Measurements from ENCODE around the gene PHF23.
A peak's percentile ranks its signal among the peaks of the same experiment; 100 is the strongest.
"Not testable (repeated sequence)": the region's sequence is repeated elsewhere in the genome, so short reads cannot be mapped to it uniquely, and the experiment has no call there.

The PHF23 gene

DNA sequence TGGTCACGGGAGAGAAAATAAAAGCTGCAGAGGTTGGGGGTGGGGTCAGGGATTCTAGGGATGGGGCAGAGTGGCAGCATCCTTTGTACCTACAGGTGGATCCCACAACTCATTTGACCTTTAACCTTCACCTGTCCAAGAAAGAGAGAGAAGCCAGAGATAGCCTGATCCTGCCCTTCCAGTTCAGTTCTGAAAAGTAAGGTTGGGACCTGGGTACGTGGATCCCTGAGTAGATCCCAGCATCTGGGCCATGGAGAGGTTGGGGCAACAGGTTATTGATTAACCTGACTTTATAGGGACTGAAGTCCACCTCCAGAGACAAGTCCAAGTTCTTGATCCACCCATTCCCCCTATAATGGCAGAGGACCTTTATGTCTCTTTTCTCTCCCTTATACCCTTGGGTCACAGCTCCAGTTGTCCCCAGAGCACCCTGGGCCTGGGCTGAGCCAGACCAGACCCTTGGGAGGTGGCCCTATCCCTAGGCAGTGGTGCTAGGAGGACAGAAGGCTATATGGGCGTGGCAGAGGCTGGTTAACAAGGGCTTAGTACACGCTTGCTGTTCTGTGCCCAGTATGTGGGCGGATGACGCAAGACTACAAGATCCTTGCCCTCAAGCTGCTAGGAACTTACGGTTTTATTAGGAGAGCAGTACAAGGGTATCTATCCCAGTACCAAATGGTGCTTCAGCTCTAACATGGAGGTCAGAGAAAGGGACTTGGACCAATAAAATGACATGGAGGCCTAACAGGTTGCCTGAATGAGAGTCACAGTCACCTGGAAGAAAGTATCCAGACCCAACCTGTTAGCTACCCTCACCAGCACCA lies 19.7 kb upstream of the PHF23 start:
- no peak for ATAC-seq

DNA sequence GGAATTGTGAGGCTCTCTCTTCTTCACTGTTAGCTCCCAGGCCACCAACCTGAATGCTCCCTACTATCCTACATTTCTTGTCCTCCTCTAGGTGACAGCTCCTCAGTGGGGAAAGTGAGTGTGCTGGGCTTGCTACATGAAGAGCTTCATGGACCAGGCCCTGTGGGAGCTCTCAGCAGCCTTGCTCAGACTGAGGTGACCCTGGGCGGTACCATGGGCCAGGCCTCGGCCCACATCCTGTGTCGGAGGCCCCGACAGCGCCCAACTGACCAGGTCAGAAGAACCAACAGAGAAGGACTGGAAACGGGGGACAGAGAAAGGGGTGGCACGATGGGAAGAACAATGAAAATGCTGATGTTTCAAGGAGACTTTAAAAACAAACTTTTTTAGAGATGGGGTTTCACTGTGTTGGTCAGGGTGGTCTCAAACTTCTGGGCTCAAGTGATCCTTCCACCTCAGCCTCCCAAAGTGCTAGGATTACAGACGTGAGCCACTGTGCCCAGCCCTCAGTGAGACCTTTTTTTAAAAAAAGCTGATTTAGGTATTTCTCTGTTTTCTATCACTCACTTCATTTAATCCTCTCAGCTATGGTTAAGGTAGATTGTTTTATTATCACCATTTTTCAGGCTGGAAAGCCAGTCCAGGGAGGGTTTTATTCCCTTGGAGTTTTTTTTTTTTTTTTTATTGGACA lies 17.7 kb upstream of the PHF23 start:
- ATAC-seq = no peak

DNA sequence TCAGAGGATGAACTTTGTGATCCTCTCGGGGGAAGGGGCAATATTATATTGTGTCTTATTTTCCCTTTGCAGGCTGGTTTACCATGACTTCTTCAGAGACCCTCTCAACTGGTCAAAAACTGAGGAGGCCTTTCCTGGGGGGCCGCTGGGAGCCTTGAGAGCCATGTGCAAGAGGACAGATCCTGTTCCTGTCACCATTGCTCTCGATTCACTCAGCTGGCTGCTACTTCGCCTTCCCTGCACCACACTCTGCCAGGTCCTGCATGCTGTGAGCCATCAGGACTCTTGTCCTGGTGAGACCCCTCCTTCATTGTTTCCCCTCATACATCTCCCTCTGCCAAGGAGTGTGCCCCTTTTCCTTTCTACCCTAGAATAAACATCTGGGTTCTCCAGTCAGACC lies 15.3 kb upstream of the PHF23 start:
- no peak for ATAC-seq

DNA sequence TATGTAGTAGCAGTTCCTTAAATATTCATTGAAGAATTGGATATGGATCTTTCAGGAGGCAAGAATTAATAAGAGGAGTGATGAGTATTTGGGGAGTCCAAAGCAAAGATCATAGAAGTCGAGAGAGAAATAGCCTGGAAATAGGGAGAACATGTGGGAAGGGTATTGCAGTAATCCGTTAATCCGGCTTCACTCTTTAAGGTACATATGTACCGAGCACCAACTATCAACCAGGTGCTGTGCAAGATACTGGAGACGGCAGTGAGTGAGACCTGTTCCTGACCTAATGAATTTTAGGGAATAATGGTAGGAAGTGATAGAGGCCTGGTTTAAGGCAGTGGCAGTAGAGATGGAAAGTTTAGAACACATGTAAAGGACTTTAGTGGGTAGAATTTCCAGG lies 13.8 kb upstream of the PHF23 start:
- no peak for ATAC-seq

DNA sequence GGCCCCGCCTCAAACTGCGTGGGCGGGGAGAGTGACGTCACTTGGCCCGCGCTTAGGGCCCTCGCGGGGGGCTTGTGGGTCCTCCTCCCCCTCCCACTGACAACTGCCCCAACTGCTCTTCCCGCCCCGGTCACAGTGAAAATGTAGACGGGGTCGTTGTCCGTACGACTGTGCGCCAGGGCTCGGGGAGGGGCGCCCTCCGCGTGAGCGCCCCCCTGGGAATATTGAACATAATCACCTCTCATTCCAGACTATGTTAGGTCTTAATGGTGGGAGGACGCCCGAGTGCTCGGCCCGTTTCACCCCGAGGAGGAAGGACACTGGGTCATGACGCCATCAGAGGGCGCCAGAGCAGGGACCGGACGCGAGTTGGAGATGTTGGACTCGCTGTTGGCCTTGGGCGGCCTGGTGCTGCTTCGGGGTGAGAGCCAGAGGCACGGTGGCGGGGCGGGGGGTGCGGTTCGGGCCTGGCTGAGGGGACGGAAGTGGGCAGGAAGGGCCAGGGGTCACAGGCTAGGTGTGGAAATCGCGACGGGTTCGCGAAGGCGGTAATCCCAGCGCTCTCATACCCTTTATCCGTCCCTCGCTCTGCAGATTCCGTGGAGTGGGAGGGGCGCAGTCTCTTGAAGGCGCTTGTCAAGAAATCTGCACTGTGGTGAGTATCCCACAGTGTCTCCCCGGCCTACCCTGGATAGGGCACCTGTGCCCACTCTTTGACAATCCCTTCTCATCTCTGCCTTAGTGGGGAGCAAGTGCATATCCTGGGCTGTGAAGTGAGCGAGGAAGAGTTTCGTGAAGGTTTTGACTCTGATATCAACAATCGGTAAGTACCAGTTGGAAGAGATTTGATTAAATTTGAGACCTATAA lies 13.2 kb upstream of the PHF23 start, which contains the start of gene ELP5:
Gene ELP5, plus strand, starts transcription at position 40 of the 868 bp plus-strand sequence. Its CDS starts 336 bp downstream, at position 376.
- ATAC-seq = peak; percentile 57 to 61

DNA sequence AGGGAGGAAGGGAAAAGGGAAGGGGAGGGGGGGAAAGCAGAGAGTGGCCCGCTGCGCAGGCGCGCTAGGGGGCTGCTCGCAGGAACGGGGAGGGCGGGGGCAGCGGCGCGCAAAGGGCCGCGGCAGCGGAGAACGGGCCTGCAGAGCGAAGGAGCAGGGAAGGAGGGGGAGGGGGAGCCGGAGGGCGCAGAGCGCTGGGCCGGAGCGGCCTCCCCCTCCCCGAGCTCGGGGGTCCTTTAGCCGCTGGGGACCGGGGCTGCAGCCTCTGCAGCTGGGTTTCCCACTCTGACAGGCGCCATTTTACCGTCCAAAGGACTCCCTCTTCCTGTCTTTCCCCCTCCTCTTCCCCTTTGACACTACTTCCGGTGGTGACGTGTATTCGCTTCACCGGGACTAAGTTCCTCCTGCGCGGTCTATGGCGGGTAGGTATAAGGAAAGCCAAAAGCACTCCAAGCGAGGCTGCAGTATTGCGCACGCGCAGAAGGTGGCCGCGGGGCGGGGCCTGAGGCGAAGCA lies 12.5 kb upstream of the PHF23 start, which contains the start of gene CTDNEP1:
Gene CTDNEP1, minus strand, starts transcription at position 74 of the 515 bp plus-strand sequence. CDS start 438 bp downstream, outside the sequence.
- peak; percentile 96 to 97 for ATAC-seq

DNA sequence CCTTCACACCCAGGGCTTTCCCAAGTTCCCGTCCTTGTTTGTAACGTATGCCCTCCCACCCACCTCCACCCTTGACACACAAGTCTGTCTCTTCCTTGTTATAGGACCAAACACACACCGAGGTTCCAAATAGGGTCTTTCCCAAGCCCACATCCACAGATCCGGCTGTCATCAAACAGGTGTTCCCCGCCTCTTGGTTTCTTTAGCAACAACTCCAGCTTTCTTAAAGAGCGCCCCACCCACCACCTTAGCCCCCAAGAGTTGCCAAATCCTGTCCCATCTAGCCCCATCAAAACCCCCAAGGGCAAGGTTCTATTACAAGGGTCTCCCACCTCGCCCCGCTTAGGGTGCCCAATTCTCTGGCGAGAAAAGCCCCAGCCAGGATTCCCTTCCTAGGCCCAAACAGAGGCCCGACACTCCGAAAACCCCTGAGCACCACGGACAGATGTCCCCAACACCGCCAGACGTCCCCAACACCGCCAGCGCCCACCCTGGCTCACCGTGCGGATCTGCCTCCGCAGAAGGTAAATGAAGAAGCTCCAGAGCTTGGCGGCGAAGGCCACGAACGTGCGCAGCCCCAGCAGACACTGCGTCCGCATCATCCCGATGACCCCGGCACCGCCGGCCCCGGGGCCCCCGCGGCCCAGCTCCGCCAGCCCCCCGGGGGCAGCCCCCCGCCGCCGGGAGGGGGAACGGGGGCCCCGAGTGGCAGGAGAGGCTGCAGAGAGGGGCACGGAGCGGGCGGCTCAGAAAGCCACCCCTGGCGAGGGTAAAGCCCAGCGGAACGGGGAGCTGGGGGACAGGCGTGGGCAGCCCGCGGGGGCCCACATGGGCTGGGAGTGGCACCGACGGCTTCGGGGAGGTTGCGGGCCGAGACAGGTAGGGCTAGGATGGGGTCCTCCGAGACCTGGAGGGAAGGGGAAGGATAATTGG lies 11.7 kb upstream of the PHF23 start:
- peak; percentile 1 to 3 for ATAC-seq

DNA sequence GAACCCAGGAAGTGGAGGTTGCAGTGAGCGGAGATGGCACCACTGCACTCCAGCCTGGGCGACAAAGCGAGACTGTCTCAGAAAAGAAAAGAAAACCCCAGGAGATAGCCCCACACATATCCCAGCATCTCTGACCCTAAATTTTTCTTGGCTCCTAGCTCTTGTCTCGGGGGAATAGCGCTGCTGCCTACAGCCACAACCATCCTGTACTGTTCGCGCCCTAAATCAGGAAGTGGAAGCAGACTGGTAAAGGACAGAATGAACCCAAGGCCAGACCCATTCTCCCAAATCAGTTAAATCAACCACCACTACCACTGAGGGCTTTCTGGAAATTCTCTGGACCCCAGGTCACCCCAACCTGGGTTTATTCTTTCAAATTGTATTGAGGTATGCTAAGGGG lies 10.6 kb upstream of the PHF23 start:
- ATAC-seq = no peak

DNA sequence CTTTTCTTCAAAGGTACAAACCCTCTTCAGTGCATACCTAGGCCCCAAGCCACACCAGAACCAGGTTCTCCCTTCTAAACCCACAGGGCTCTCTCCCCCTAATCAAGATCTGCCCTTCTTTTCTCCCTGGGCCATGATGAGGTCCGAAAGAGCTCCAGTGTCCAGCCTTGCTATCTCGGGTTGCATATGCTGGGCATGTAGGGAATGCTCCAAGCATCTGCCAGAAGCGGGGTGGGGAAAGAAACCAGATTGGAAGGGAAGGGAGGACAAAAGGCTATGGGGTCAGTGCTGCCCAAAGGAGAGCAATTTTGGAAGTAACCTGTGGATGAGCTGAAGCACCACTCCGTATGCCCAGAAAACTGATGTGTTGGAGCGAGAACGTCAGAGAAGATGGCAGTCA lies 10.0 kb upstream of the PHF23 start:
- no peak for ATAC-seq

DNA sequence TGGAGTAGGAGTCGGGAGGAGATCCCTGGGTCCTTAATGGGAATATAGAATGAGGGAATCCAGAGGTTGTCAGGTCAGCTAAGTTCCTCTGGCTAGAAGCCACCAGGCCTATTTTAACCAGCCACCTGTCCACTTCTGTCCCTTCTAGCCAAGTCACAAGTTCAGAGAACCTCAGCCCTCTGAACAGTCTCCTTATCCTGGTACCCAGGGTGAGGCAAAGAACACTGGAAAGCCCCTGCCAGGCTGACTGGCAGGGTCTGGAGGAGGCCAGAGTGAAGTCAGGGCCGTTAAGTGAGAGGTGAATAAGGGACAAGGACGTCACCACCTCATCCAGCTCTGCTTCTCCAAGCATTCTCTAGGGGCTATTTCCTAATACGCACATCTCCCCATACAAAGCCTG lies 9.5 kb upstream of the PHF23 start:
- ATAC-seq = no peak

DNA sequence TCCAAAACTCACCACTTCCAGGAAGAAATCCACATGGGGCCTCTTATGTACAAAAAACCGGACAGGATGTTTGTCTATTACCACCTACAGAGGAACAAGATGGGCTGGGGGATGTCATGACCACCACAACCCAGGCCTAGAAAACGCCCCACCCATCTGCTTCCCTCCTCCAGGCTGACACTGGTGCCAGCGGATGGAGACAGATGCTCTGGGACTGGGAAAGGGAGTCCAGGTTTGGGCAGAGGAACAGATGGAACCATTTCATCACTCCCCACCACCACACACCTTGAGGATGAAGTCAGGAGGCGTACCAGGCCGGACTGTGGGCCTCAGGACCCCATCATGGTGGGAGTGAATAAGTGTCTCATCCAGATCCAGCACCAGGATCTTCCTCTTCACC lies 7.5 kb upstream of the PHF23 start:
- ATAC-seq = no peak

DNA sequence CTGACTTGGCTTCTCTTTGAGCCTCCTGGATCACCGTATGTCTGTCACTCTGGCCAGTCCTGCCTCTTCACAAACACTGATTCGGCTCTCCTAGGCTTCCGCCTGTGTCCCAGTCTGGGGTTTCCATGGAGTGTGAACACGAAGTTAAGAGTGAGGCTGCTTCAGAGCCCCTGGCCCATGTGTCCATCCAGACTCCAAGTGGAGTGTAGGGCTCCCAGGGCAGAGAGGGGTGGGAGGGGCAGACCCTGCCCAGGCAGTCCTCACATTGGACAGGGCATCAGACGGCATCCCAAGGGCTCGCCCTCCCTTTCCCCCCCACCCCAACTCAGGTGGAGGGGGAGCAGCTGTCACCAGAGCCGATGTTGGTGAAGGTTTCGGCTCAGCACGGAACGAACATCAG lies 4.6 kb upstream of the PHF23 start:
- not testable (repeated sequence) for ATAC-seq

DNA sequence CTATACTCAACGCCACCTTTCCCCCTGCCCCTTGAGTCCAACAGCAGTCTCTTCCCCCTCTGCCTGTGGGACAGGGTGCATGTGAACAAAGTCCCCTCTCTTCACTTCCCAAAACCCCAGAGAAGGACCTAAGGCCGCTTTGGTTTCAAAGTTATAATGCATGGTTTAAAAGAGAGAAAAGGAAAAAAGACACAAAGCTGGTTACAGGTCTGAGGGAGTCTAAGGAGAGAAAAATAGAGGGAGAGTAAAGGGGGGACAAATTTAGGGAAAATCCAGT lies 4.1 kb upstream of the PHF23 start:
- no peak for ATAC-seq

DNA sequence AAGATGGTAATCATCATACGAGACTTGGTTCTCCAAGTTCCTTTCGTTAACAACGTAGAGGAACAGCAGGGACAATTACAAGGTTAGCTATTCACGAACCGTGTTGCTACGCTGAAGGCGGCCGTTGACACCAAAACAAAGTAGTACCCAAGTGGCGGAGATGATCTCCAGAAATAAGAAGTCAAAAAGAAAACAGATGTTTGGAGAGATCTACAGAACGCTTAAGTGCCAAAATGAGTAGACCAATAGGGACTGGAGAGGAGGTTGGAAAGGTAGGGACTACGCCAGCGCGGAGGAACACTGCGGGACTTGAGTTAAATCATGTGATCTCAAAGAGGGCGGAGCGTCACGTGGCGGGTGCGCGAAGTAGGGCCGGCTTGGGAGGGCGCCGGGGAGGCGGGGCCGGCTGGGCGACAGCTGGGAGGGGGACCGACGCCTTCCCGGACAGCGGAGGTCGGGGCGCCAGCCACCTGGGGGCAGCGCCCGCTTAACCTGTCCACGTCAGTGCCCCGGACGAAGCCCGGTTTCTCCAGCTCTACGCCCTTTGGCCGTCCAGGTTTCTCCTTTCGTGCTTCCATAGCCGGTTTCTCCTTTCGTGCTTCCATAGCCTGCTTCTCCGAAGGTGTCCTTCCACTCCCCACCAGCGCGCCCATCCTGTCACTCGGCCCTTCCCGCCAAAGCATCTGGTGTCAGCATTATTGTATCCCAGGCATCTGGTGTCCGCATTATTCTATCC lies 3.6 kb upstream of the PHF23 start:
- ATAC-seq = peak; percentile 18 to 33

DNA sequence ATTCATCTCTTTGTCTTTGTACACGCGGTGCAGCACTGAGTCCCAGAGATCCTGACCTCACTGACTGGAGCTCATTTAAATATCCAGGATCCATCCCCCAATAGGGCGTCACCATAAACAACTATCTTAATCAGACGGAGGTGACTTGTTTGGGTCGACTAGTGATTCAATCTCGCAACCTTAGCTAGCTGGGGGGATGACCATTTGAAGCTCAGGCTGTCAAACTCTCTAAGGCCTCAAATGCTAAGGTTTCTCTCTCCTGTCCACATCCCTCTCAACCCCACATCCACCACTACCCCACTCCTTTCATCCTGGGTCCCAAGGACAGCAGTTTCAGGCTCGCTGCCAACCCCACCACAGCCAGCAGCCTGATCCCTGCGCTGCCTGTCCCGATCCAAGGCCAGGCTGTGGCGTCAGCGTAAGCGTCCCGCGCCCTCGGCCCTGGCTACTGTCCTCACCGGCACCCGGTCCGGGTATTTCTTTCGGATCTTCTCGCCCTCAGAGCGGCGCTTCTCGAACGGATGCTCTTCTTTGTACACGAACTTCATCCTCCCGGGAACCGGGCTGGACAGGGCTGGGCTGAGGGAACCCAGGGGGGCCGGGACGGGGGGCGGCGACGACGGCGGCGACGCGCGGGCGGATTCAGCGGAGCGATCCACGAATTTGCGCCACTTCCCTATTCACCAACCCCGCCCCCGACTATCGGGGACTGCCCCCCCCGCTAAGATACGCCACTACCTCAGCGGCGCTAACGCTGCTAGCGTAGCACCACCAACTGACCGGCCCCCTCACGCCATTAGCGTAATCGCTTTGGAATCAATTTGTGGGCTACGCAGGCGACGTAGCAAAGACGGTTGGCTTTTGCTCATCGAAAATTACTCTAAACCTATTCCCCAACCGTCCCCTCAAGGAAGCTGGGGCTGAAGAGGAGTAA lies 2.8 kb upstream of the PHF23 start, which contains the start of gene GABARAP:
Gene GABARAP, minus strand, starts transcription at position 667 of the 934 bp plus-strand sequence. Its CDS starts 119 bp downstream, at position 548.
- peak; percentile 18 to 21 for ATAC-seq

DNA sequence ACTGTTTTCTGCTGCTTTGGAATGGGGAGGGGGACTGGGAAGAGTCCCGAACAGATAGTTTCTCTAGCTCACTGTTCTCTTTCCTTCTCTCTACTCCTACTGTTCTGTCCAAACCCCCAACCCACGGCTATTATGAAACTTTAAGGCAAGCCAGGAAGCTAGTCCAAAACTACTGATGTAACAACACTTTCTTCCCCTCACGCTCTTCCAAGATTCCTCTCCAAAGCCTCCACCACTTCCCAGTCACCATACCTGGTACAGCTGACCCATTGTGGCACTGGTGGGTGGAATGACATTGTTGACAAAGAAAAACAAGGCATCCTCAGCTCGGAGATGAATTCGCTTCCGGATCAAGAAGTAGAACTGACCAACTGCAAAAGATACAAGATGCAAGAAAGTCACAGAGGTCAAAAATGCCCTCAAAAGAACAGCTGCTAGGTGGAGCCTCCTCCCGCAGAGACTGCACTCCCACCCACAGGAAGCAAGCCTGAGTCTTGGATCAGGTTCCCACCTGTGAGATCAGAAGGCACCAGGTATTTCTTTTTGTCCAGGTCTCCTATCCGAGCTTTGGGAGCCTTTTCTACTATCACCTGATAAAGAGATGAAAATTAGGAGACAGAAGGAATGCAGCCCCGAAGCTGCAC lies 2.0 kb upstream of the PHF23 start:
- no peak for ATAC-seq

DNA sequence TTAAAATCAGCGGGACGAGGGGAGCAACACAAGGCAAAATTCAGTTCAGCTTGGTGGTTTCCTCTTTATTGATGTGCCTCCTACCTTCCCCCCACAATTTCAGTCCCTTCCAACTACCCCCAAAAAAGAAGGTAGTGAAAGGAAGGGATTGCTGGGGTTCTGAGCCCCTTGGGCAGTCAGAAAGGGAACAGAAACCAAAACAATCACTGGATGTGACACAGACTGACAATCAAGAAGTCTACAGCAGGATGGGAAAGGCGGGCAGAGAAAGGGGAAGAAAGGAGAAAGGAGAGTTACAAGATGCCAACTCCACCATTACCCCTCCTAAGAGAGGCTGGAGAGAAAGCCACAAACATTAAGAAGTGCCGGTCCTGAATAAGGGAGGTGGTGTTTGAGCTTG lies 1.1 kb upstream of the PHF23 start:
- no peak for ATAC-seq

DNA sequence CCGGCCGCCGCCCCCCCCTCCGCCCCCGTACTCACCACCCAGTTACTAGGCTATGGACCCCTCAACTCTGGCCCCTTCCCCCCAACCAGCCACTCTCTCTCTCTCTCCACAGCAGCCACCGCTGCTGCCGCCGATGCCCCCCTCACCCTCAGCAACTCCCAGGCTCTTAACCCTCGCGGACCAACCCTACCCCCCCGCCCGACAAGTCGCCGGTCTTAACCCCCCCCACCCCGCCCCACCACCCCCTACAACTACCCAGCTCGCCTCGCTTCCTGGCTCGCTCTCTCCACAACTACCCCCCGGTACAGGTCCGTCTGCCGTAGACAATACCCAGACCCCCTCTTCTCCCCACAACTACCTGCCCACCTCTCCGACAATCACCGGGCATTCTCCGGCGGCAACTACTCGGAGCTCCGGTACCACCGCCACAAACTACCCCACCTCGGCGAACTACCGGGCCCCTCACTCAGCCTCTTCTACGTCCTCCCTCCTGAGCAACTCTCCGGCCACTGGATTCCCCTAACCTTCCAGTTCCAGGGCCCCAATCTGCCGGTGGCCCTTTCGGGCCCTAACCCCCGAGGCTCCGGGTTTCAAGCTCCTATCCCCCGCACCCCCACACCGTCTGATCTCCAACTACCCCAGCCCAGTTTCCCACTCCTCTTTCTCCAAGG lies 702 bp downstream of the PHF23 start:
- ATAC-seq = no peak
